ENCODE results near the gene SPINK1.
"Not testable (repeated sequence)": the region's sequence is repeated elsewhere in the genome, so short reads cannot be mapped to it uniquely, and the experiment has no call there.

The SPINK1 gene

DNA sequence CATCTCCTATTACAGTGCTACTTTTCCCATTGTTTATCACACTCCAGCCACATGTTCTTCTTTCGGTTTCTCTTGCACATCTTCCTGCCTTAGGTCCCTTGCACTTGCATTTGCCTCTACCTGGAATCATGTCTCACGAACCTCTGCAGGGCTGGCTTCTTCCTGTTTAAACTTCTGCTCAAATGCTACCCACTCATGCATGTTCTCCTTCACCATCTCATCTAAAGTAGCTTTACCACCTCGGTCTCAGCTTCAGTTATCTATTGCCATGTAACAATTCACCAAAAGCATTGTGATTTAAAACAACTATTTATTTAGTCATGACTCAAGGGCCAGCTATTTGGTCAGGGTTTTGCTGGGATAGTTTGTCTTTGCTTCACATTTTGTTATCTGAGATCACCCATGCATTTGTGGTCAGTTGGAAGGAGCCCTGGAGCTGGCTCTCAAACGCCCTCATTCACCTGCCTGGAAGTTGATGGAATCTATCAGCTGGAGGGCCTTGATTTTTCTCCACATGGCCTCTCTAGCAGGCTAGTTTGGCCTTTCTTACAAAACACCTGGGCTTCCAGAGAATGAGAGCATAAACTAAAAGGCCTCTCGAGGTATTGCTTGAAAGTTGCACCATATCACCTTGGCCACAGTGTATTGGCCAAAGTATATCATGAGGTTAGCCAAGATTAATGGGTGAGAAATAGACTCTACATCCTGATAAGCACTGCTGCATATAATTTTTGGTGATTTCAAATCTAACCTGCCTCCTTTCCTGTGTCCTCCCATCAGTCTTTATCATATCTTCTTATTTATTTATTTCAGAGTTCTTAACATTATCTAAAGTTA, 21.4 kb downstream of the SPINK1 start:
- TF ChIP-seq CTCF (IDR thresholded peaks at IDR 0.05; ENCODE audit: control extremely low read depth, extremely low read depth, low read depth, missing control alignments) = no peak
- DNase-seq (ENCODE audit: extremely low spot score) = no peak
- POLR2A ChIA-PET = no interaction called here
- CTCF ChIA-PET = interaction anchor here (1.0 kb wide), 1 partner anchor 11 kb away, joined by 3 read pairs; no protein-coding TSS in a partner anchor

DNA sequence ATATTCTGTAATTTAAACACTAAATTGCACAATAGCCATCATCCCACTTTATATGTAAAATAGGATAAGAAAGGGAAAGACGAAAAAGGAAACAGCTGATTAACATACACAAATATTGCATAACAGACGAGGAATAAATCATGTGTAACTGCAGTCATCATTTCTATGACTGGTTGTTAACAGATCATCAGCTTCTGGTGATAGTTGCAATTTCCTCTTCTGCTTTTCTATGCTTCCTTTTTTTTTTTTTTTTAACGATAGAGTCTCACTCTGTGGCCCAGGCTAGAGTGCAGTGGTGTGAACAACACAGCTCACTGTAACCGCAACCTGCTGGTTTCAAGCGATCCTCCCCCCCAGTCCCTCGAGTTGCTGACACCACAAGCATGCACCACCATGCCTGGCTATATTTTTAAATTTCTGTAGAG, 26.4 kb downstream of the SPINK1 start:
- no peak for TF ChIP-seq CTCF (IDR thresholded peaks at IDR 0.05; ENCODE audit: control extremely low read depth, extremely low read depth, low read depth, missing control alignments)
- ChIA-PET POLR2A (no interaction called here), CTCF (no interaction called here)
- peak; percentile 7 for DNase-seq (ENCODE audit: extremely low spot score)

DNA sequence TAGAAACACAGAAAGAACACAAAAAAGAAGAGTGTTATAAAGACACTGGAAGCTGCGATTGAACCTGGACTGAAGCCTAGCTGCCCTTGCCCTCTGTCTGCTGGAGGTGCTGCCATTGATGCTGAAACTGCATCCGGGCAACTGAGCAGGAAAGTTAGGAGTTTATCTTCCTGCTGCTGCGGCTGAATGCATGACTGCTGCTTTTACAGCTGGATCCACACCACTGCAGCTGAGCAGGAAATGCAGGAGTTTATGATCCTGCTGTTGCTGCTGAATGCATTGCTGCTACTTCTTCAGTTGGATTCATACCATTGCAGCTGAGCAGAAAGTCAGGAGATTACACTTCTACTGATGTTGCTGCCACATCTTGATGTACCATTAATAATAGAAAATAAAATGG, 27.1 kb downstream of the SPINK1 start:
- POLR2A ChIA-PET = no interaction called here
- CTCF ChIA-PET = interaction anchor here (0.9 kb wide), 1 partner anchor 18 kb away, joined by 3 read pairs; no protein-coding TSS in a partner anchor
- TF ChIP-seq CTCF (IDR thresholded peaks at IDR 0.05; ENCODE audit: control extremely low read depth, extremely low read depth, low read depth, missing control alignments) = no peak
- DNase-seq (ENCODE audit: extremely low spot score) = no peak

DNA sequence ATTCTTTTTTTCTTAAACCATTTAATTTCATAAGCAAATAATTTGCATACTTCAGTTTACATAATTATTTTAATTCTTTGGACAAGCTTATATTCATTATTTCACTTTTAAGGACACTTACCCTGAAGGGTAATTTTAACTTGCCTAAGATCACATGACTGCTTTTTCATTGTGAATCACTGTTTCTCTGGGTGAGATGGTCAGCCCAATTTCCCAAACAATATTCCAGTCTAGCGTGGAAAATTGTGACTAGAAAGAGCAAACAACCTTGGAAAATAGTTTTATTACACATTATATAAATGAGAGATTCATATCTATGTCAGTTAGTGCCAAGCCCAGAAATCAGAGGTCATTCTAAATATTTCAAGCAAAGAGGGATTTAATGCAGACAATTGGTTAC, 27.5 kb downstream of the SPINK1 start:
- no peak for DNase-seq (ENCODE audit: extremely low spot score)
- ChIA-PET POLR2A (no interaction called here), CTCF (interaction anchor here (0.9 kb wide), 1 partner anchor 19 kb away, joined by 3 read pairs; no protein-coding TSS in a partner anchor)
- no peak for TF ChIP-seq CTCF (IDR thresholded peaks at IDR 0.05; ENCODE audit: control extremely low read depth, extremely low read depth, low read depth, missing control alignments)

DNA sequence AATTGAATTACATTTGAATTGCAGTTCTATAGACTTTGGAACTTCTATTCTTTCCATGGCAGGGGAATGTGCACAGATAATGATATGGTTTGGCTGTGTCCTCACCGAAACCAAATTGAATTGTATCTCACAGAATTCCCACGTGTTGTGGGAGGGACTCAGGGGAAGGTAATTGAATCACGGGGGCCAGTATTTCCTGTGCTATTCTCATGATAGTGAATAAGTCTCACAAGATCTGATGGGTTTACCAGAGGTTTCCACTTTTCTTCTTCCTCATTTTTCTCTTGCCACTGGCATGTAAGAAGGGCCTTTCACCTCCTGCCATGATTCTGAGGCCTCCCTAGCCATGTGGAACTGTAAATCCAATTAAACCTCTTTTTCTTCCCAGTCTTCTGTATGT, 28.3 kb downstream of the SPINK1 start:
- DNase-seq (ENCODE audit: extremely low spot score); CTCF ChIA-PET; POLR2A ChIA-PET: not testable (repeated sequence)

- ChIA-PET CTCF (no interaction called here), POLR2A (no interaction called here)
- DNase-seq (ENCODE audit: extremely low spot score) = no peak
- TF ChIP-seq CTCF (IDR thresholded peaks at IDR 0.05; ENCODE audit: control extremely low read depth, extremely low read depth, low read depth, missing control alignments) = no peak
Observed at GRCh38 chr5:147801461-147801860, 30.0 kb downstream of the SPINK1 start.

- POLR2A ChIA-PET = no interaction called here
- DNase-seq (ENCODE audit: extremely low spot score) = no peak
- CTCF ChIA-PET = no interaction called here
- TF ChIP-seq CTCF (IDR thresholded peaks at IDR 0.05; ENCODE audit: control extremely low read depth, extremely low read depth, low read depth, missing control alignments) = no peak
Observed at GRCh38 chr5:147800491-147800890, 31.0 kb downstream of the SPINK1 start.
